ENCODE measurements around the gene GANC.

The GANC gene

GRCh38 chr15:42267286-42267685 is 5.7 kb upstream of the GANC start:
- Histone ChIP-seq H3K4me3 (ENCODE audit: low read depth, low read length) (no peak overlapping the region), H3K27ac (no peak overlapping the region), H3K36me3 (peaks cover 65% of the 10 kb centered on the region), H3K27me3 (ENCODE audit: insufficient read depth, low read depth, severe bottlenecking) (no peaks in the 10 kb centered on the region), H3K9me3 (ENCODE audit: severe bottlenecking) (no peaks in the 10 kb centered on the region)
- TF ChIP-seq, protein P1, sequence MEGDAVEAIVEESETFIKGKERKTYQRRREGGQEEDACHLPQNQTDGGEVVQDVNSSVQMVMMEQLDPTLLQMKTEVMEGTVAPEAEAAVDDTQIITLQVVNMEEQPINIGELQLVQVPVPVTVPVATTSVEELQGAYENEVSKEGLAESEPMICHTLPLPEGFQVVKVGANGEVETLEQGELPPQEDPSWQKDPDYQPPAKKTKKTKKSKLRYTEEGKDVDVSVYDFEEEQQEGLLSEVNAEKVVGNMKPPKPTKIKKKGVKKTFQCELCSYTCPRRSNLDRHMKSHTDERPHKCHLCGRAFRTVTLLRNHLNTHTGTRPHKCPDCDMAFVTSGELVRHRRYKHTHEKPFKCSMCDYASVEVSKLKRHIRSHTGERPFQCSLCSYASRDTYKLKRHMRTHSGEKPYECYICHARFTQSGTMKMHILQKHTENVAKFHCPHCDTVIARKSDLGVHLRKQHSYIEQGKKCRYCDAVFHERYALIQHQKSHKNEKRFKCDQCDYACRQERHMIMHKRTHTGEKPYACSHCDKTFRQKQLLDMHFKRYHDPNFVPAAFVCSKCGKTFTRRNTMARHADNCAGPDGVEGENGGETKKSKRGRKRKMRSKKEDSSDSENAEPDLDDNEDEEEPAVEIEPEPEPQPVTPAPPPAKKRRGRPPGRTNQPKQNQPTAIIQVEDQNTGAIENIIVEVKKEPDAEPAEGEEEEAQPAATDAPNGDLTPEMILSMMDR (IDR thresholded peaks at IDR 0.05; ENCODE audit: low read depth, low read length): no peak
- no peak for DNase-seq

DNA sequence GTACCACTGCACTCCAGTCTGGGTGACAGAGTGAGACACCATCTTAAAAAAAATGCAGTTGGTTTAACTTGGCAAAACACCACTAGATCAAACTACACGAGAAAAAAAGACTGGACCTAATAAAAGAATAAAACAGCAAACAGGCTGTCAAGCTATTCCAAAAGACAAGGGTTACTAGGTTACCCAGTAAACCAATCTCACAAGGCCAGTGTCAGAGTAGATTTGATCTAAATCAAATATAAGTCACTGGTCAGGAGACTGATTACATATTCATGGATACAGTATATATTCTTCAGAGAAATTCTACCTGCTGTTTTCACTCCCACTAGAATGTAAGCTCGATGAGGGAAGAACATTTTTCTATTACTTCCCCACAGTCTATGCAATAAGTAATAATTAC is 2.5 kb upstream of the GANC start:
- Histone ChIP-seq H3K27ac (no peak overlapping the region), H3K4me3 (ENCODE audit: low read depth, low read length) (no peak overlapping the region), H3K36me3 (peaks cover 37% of the 10 kb centered on the region), H3K9me3 (ENCODE audit: severe bottlenecking) (no peaks in the 10 kb centered on the region), H3K27me3 (ENCODE audit: insufficient read depth, low read depth, severe bottlenecking) (no peaks in the 10 kb centered on the region)
- no peak for DNase-seq
- TF ChIP-seq, protein P1 (IDR thresholded peaks at IDR 0.05; ENCODE audit: low read depth, low read length): no peak

GRCh38 chr15:42270996-42271395 is 2.0 kb upstream of the GANC start:
- DNase-seq: no peak
- H3K36me3 ChIP-seq: peaks cover 33% of the 10 kb centered on the region
- no peak overlapping the region for H3K27ac ChIP-seq
- H3K27me3 ChIP-seq (ENCODE audit: insufficient read depth, low read depth, severe bottlenecking): no peaks in the 10 kb centered on the region
- H3K4me3 ChIP-seq (ENCODE audit: low read depth, low read length): no peak overlapping the region
- TF ChIP-seq, protein P1 (IDR thresholded peaks at IDR 0.05; ENCODE audit: low read depth, low read length): no peak
- no peaks in the 10 kb centered on the region for H3K9me3 ChIP-seq (ENCODE audit: severe bottlenecking)

DNA sequence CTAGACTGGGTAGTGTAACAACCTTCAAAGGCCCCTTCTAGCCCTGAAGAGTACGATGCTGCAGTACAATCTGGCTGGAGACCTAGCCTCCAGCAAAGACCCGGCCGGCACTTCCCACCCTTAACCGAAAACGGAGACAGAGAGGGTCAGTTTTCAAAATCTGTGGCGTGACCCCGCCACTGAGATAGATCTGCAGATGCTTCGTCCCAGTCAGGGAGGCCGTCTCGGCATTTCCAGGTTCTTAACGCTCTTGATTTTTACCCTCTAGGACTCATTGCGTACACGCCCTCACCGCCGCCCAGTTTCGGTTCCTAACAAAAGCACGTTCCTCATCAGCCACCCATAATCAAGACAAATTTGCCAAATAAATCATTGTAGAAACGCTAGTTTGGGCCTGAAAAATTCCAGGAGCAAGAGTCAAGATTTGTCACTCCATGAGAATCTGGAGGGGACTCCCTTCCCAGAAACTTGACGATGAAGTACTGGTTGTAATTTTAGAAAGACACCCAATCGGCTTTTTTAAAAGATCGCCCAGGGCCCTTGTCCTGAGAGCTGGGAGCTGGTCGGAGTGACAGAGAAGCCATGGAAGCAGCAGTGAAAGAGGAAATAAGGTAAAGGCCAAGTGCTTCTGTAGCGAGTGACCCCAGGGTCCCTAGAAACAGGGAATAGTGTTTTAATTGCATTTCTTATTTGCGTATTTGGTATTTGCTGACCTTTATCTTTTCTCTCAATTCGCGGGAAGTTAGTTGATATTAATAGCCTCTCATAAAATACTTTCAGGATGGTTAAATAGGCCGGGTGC is 1.1 kb downstream of the GANC start:
- no peak for DNase-seq
- H3K27me3 ChIP-seq (ENCODE audit: insufficient read depth, low read depth, severe bottlenecking): no peaks in the 10 kb centered on the region
- TF ChIP-seq, protein P1 (IDR thresholded peaks at IDR 0.05; ENCODE audit: low read depth, low read length): no peak
- H3K27ac ChIP-seq: peak overlapping the region; percentile 96
- H3K9me3 ChIP-seq (ENCODE audit: severe bottlenecking): no peaks in the 10 kb centered on the region
- peaks cover 7% of the 10 kb centered on the region for H3K36me3 ChIP-seq
- H3K4me3 ChIP-seq (ENCODE audit: low read depth, low read length): peak overlapping the region; percentile 64

- TF ChIP-seq, protein P1 (IDR thresholded peaks at IDR 0.05; ENCODE audit: low read depth, low read length): no peak
- H3K9me3 ChIP-seq (ENCODE audit: severe bottlenecking): no peaks in the 10 kb centered on the region
- H3K36me3 ChIP-seq: peaks cover 7% of the 10 kb centered on the region
- H3K4me3 ChIP-seq (ENCODE audit: low read depth, low read length): no peak overlapping the region
- no peak for DNase-seq
- no peaks in the 10 kb centered on the region for H3K27me3 ChIP-seq (ENCODE audit: insufficient read depth, low read depth, severe bottlenecking)
- peak overlapping the region; percentile 96 for H3K27ac ChIP-seq
Measured at GRCh38 chr15:42274702-42274989, 1.6 kb downstream of the GANC start.
